Keratinocyte (primary cell): Measurements from ENCODE around the gene DNMBP.

Source experiments
- EZH2 ChIP-seq: IDR thresholded peaks from one replicate; pipeline ENCODE4 v1.6.1; 2012; ENCODE audit warnings: inconsistent platforms, mild to moderate bottlenecking, low read length, moderate library complexity
- TF ChIP-seq, protein P1 (sequence below), 3 experiments: IDR thresholded peaks in 1 of 3; conservative IDR thresholded peaks in 1 of 3; optimal IDR thresholded peaks in 1 of 3; 2 replicates in 2 of 3; 3 replicates in 1 of 3; pipeline versions ENCODE3 to v1.5.1; 2011; ENCODE audit warnings: low read length in 3 of 3, mild to moderate bottlenecking in 3 of 3, moderate library complexity in 2 of 3, control low read depth in 1 of 3, inconsistent platforms in 1 of 3; ENCODE audit not compliant: insufficient read depth in 2 of 3; ENCODE audit errors: extremely low read depth in 1 of 3

- TF ChIP-seq, protein P1, sequence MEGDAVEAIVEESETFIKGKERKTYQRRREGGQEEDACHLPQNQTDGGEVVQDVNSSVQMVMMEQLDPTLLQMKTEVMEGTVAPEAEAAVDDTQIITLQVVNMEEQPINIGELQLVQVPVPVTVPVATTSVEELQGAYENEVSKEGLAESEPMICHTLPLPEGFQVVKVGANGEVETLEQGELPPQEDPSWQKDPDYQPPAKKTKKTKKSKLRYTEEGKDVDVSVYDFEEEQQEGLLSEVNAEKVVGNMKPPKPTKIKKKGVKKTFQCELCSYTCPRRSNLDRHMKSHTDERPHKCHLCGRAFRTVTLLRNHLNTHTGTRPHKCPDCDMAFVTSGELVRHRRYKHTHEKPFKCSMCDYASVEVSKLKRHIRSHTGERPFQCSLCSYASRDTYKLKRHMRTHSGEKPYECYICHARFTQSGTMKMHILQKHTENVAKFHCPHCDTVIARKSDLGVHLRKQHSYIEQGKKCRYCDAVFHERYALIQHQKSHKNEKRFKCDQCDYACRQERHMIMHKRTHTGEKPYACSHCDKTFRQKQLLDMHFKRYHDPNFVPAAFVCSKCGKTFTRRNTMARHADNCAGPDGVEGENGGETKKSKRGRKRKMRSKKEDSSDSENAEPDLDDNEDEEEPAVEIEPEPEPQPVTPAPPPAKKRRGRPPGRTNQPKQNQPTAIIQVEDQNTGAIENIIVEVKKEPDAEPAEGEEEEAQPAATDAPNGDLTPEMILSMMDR (optimal IDR thresholded peaks at IDR 0.05 in 1 of 3, IDR thresholded peaks at IDR 0.05 in 1 of 3, conservative IDR thresholded peaks at IDR 0.05 in 1 of 3; ENCODE audit: extremely low read depth in 1 of 3, insufficient read depth in 2 of 3, low read length in 3 of 3): no peak
- no peak for TF ChIP-seq EZH2
These were observed 14.5 kb downstream of the DNMBP start for GRCh38 chr10:99995269-99995668.
